Stimulated activated CD4-positive, alpha-beta T cell treated with anti-CD3 and anti-CD28 coated beads, Interleukin-2, amount 100 ng/mL, for 24 hours (primary cell): ENCODE measurements around the gene SLC22A25.
A peak's percentile ranks its signal among the peaks of the same experiment; 100 is the strongest.

Experiments used
- DNase-seq, 2 donors: peaks; one replicate each; pipeline ENCODE4 v3.0.0-alpha.2; 2020

SLC22A25 gene

DNA sequence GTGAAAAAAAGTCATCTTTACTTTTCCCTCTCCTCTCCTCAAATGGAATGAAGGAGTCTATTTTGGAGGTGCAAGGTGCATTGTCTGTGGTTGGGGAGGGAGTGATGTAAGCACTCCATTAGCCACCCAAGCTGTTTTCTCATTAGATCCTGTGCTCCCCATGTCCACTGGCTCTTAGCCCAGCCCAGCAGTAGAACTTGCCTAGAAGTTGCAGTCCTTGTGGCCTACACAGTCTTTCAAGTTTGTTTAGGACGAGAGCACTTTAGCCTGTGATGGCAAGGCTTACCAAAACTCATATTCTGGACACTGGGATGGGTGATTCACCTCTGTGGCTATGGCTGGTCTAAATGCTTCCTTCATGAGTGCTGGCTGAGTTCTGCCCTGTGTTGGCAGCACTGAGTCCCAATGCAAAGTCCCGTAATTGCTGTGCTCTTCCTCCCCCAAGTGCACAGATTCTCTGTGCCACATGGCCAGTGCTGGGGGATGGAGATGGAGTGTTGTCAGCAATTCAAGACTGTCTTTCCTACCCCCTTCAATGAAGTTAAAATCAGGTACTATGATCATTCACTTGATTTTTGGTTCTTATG lies 15.8 kb downstream of the SLC22A25 start:
- DNase-seq: no peak

DNA sequence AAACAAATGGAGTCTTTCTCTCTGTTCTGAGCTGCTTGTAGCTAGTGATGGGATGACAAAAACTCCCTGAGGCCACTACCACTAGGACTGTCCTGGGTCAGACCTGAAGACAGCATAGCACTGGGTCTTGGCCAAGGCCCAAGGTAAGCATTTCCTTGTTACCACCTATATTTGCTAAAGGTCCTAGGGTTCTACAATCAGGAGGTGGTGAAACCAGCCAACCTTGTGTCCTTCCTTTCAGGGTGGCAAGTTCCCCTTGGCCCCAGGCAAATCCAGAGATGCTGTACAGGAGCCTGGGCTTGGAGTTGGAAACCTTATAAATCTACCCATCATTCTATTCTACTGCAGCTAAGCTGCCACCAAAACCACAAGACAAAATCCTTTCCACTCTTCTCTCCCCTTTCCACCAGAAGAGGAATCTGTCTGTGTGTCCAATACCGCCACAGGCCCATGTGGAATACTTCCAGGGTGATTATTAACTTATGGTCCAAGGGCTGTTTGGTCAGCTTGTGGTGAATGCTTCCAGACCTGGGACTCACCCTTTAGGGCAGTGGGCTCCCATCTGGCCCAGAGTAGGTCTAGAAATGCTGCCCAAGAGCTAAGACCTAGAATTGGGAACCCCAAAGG lies 16.8 kb downstream of the SLC22A25 start:
- DNase-seq: no peak

GRCh38 chr11:63214093-63214492 lies 29.3 kb downstream of the SLC22A25 start:
- DNase-seq: no peak

GRCh38 chr11:63212742-63213141 lies 30.7 kb downstream of the SLC22A25 start:
- DNase-seq: peak in 1 of 2 donors; percentile 5

DNA sequence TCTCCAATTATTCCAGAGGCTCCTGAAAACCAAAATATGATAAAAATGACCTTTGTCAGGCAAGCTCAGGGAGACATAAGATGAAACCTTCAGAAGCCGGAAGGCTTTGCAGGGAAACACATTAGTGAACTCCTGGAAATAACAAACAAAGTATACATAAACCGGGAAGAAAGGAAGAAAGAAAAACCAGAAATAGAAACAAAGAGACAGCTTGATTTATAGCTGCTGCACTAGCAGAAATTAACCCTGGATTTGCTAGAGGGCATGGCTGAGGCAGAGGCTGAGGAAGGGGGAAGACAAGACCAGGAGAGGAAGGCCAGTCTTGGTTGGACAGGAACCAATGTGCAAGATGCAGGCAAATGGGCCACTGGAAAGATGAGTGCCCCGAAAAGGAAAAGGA lies 33.3 kb downstream of the SLC22A25 start:
- DNase-seq: no peak
